GM12801 (cell line): ENCODE data around the gene JMJD1C.

ENCODE experiments used
- TF ChIP-seq, protein P1 (sequence below): IDR thresholded peaks from one replicate; pipeline ENCODE4 v1.5.1; 2011; ENCODE audit warnings: control low read depth; ENCODE audit not compliant: insufficient read length; ENCODE audit errors: extremely low read depth

JMJD1C gene

GRCh38 chr10:63267414-63268148 is 198.2 kb downstream of the JMJD1C start:
- TF ChIP-seq, protein P1, sequence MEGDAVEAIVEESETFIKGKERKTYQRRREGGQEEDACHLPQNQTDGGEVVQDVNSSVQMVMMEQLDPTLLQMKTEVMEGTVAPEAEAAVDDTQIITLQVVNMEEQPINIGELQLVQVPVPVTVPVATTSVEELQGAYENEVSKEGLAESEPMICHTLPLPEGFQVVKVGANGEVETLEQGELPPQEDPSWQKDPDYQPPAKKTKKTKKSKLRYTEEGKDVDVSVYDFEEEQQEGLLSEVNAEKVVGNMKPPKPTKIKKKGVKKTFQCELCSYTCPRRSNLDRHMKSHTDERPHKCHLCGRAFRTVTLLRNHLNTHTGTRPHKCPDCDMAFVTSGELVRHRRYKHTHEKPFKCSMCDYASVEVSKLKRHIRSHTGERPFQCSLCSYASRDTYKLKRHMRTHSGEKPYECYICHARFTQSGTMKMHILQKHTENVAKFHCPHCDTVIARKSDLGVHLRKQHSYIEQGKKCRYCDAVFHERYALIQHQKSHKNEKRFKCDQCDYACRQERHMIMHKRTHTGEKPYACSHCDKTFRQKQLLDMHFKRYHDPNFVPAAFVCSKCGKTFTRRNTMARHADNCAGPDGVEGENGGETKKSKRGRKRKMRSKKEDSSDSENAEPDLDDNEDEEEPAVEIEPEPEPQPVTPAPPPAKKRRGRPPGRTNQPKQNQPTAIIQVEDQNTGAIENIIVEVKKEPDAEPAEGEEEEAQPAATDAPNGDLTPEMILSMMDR, result no peak

GRCh38 chr10:63266391-63267316 is 199.1 kb downstream of the JMJD1C start:
- TF ChIP-seq, protein P1, result no peak

DNA sequence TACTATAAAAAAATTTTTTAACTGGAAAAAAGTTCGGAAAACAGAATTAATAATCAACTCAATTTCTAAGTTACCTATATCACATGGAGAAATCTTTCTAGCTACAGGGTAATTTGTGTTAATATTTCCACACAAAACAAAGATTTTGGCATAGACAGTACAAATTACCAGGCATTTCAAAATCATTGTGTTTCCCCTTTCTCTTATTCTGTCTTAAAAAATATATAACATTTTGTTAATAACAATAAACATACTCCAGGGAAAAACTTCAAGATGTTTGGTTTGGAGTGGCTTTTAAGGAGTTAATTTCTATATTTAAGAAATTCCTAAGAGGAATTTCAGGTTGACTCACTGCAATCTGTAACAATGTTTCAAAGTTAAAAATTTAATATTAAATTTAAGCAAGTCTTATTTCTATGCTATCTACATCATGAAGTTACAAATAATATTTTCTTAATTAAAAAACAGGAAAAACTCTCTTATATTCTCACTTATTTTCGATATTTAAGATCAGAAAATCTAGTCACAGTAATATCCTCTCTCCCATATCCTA is 200.0 kb downstream of the JMJD1C start:
- TF ChIP-seq, protein P1, result no peak

DNA sequence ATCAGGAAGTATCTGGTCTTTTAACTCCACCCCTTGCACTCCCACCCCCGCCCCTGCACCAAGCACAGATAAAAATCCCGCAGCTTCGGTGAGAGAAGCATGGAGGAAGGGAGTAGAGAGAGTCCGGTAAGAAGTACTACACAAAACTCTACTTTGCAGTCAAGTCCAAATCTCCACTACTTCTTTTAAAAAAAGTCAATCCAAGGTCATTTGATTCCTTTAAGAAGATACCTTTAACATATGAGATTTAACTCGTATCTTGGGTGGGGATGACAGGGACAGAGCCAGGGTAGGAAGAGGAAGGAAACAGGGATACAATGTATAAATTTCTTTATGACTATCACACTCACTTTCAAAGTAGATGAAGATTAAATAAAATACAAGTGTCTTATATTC is 200.6 kb downstream of the JMJD1C start:
- TF ChIP-seq, protein P1, result no peak

DNA sequence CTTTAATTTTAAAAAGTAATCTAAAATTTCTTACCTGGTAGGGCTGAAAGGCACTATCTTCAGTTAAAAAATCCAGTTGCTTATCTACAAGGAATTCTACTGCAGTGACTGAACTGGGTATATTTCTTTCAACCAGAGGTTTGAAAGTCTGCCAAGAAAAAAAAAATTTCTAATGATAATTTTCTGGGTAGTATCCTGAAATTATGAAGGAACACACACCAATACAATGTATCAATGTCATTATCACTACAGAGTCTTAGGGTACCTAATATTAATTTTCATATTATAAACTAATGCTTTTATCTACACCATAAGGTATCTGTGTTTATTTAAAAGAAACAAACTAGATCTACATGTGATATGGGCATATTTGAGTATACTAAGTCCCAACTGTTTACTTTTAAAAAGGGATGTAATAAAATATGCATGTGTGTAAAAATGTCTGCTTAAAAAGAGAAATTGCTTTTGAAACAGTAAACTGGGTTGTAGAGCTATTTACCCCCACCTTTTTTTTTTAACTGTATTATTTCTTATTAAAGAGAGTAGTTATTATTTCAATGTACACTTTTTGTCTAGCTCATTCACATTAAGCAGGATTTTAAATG is 201.1 kb downstream of the JMJD1C start:
- TF ChIP-seq, protein P1, result no peak

DNA sequence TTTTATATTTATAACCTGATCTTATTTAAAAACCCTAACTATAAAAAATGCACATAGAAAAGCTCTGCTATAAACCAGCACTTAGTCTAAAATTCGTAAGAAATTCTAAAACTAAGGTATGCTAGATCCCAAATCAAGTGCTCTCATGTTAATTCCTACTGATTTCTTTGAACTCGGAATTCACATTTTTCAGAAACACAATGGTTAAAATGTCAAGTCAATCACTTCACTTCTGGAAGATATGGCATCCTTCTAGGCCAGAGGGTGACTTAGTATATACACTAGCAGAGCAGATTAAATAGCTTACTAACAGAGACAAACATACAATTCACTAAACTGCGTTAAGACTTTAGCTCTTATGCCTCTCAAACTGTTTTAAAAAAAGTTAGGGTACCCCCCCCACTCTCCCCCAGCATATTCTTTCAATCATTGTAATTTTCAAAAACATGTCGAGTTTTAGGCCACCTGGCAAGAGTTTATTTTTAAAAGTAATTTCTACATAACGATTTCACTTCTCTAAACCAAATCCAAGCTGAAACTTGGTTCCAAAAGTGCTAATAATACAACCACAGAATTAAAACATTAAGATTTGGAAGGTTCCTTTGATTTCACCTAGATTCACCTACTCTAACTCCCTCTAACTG is 203.2 kb downstream of the JMJD1C start:
- TF ChIP-seq, protein P1, result no peak
